K562 (cell line): Measurements from ENCODE around the gene JPH2.

ENCODE experiments used
- ELF2 ChIP-seq: fragments of 250-450 bp; sonication (Bioruptor Pico); IDR thresholded peaks from 2 replicates; pipeline ENCODE4 v1.5.0; 2021; ENCODE audit warnings: mild to moderate bottlenecking
- FOS ChIP-seq: IDR thresholded peaks from 3 replicates; pipeline ENCODE4 v1.6.1; 2011; ENCODE audit not compliant: insufficient read length; ENCODE audit errors: extremely low read depth
- ILF3 ChIP-seq: fragments of 450-650 bp; IDR thresholded peaks from 2 replicates; pipeline ENCODE4 v1.6.1; 2018; ENCODE audit warnings: antibody characterized with exemption, mild to moderate bottlenecking, moderate library complexity, borderline replicate concordance
- NELFE ChIP-seq: IDR thresholded peaks from 2 replicates; pipeline ENCODE4 v1.6.1; 2011; ENCODE audit warnings: mild to moderate bottlenecking; ENCODE audit not compliant: insufficient read depth, insufficient read length
- POLR2AphosphoS5 ChIP-seq: IDR thresholded peaks from 2 replicates; pipeline ENCODE4 v1.6.1; 2011; ENCODE audit warnings: mild to moderate bottlenecking, low read depth, low read length, moderate library complexity; ENCODE audit not compliant: control insufficient read depth, insufficient read depth
- ZBTB7A ChIP-seq: IDR thresholded peaks from 2 replicates; pipeline ENCODE4 v1.6.1; 2011; ENCODE audit warnings: low read depth, mild to moderate bottlenecking, low read length, moderate library complexity, borderline replicate concordance; ENCODE audit not compliant: control insufficient read depth
- TF ChIP-seq, protein P1 (sequence below), 3 experiments: IDR thresholded peaks in 2 of 3; conservative IDR thresholded peaks in 1 of 3; 2 replicates each; pipeline ENCODE4 v1.5.1; 2011 to 2012; ENCODE audit warnings: low read length in 3 of 3, mild to moderate bottlenecking in 3 of 3, control low read depth in 2 of 3, improper control_type of control experiment in 1 of 3, inconsistent platforms in 1 of 3, low read depth in 1 of 3, mixed read lengths in 1 of 3, moderate library complexity in 1 of 3; ENCODE audit not compliant: insufficient read depth in 2 of 3
- TF ChIP-seq, protein P2 (sequence below), 2 experiments: fragments of 450-650 bp; IDR thresholded peaks; 2 replicates each; pipeline ENCODE4 v1.6.1; 2016; ENCODE audit warnings: mild to moderate bottlenecking in 2 of 2, borderline replicate concordance in 1 of 2, low read depth in 1 of 2, moderate library complexity in 1 of 2

DNA sequence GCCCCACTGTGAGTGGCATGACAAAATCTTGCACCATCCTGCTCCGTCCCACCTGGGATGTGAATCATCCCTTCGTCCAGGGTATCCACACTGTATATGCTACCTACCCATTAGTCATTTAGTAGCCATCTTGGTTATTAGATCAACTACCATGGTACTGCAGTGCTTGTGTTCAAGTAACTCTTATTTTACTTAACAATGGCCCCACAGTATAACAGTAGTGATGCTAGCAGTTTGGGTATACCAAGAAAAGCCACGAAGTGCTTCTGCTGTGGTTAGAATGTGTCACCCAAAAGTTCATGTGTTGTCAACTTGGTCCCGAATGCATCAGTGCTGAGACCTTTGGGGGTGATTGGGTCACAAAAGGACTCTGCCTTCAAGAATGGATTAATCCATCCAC lies 11.9 kb upstream of the JPH2 start:
- TF ChIP-seq POLR2AphosphoS5 (no peak), NELFE (no peak), ELF2 (no peak), FOS (no peak), ILF3 (no peak), ZBTB7A (no peak)
- TF ChIP-seq, protein P1, sequence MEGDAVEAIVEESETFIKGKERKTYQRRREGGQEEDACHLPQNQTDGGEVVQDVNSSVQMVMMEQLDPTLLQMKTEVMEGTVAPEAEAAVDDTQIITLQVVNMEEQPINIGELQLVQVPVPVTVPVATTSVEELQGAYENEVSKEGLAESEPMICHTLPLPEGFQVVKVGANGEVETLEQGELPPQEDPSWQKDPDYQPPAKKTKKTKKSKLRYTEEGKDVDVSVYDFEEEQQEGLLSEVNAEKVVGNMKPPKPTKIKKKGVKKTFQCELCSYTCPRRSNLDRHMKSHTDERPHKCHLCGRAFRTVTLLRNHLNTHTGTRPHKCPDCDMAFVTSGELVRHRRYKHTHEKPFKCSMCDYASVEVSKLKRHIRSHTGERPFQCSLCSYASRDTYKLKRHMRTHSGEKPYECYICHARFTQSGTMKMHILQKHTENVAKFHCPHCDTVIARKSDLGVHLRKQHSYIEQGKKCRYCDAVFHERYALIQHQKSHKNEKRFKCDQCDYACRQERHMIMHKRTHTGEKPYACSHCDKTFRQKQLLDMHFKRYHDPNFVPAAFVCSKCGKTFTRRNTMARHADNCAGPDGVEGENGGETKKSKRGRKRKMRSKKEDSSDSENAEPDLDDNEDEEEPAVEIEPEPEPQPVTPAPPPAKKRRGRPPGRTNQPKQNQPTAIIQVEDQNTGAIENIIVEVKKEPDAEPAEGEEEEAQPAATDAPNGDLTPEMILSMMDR (IDR thresholded peaks at IDR 0.05 in 2 of 3, conservative IDR thresholded peaks at IDR 0.05 in 1 of 3; ENCODE audit: insufficient read depth in 2 of 3, low read depth in 1 of 3, low read length in 3 of 3) = no peak
- TF ChIP-seq, protein P2, sequence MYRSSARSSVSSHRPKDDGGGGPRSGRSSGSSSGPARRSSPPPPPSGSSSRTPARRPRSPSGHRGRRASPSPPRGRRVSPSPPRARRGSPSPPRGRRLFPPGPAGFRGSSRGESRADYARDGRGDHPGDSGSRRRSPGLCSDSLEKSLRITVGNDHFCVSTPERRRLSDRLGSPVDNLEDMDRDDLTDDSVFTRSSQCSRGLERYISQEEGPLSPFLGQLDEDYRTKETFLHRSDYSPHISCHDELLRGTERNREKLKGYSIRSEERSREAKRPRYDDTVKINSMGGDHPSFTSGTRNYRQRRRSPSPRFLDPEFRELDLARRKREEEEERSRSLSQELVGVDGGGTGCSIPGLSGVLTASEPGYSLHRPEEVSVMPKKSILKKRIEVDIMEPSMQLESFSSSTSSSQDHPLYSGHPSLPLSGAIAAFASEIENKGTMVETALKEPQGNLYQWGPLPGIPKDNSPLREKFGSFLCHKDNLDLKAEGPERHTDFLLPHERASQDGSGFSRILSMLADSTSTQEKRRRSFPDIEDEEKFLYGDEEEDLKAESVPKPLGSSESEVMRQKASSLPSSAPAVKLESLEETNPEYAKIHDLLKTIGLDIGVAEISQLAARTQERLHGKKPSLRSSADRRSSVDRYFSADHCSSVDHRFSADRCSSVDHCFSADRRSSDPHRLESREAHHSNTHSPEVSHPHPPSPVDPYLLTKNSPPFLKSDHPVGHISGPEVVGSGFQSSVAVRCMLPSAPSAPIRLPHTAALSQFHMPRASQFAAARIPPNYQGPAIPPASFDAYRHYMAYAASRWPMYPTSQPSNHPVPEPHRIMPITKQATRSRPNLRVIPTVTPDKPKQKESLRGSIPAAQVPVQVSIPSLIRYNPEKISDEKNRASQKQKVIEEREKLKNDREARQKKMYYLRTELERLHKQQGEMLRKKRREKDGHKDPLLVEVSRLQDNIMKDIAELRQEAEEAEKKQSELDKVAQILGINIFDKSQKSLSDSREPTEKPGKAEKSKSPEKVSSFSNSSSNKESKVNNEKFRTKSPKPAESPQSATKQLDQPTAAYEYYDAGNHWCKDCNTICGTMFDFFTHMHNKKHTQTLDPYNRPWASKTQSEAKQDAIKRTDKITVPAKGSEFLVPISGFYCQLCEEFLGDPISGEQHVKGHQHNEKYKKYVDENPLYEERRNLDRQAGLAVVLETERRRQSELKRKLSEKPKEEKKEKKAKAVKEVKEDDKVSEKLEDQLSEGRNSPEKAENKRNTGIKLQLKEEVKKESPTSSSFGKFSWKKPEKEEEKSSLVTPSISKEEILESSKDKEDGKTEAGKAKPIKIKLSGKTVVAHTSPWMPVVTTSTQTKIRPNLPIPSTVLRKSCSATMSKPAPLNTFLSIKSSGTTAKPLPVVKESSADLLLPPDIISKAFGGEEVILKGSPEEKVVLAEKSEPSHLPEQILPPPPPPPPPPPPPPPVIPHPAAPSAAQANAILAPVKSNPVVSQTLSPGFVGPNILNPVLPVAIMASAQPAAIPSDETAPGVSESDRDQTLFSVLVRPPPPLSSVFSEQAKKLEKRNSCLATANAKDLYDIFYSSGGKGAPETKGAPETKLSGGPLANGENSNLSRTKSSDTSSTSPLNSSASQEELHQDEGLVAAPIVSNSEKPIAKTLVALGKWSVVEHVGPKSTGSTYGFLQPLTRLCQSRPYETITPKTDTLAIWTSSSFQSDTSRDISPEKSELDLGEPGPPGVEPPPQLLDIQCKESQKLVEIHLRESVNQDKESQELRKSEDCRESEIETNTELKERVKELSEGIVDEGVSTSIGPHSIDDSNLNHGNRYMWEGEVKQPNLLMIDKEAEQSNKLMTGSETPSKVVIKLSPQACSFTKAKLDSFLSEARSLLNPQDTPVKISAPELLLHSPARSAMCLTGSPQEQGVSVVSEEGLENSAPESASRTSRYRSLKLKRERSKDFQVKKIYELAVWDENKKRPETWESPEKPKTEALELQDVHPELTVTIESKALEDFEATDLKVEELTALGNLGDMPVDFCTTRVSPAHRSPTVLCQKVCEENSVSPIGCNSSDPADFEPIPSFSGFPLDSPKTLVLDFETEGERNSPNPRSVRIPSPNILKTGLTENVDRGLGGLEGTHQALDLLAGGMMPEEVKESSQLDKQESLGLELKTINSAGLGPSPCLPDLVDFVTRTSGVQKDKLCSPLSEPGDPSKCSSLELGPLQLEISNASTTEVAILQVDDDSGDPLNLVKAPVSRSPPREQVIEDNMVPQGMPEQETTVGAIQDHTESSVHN (IDR thresholded peaks at IDR 0.05; ENCODE audit: borderline replicate concordance in 1 of 2, low read depth in 1 of 2) = no peak
